ENCODE measurements around the gene RTN4R.

RTN4R gene

GRCh38 chr22:20226760-20227350 lies 41.3 kb downstream of the RTN4R start:
- DNase-seq, result no peak

DNA sequence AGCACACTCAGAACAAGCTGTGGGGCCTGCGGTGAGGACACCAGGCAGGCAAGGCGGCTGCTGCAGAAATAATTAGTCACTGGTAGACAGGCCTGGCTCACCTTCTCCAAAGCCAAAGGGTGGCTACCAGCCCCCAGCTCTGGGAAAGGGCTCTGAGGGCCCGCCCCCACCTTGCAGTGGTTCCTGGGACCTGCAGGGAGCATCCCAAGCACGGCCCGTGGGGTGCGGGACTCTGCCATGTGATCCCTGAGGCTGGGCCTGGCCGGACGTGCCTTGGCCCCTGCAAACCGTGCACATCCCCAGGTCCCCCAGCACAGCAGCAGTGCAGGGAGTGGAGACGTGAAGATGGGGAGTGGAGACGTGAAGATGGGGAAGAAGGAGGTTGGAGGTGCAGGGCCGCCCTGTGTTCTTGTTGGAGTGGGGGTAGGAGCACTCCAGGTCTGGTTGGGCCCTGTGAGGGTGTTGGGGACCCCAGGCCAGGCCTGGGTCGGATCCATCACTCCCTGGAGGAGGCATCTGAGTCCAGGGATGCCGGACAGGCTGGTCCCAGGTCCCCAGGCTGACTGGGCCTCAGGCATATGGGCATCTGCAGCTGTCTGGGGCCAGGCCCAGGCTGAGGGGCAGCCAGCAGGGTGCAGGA lies 41.9 kb downstream of the RTN4R start:
- no peak for DNase-seq

GRCh38 chr22:20225693-20225966 lies 42.5 kb downstream of the RTN4R start:
- DNase-seq, result no peak

DNA sequence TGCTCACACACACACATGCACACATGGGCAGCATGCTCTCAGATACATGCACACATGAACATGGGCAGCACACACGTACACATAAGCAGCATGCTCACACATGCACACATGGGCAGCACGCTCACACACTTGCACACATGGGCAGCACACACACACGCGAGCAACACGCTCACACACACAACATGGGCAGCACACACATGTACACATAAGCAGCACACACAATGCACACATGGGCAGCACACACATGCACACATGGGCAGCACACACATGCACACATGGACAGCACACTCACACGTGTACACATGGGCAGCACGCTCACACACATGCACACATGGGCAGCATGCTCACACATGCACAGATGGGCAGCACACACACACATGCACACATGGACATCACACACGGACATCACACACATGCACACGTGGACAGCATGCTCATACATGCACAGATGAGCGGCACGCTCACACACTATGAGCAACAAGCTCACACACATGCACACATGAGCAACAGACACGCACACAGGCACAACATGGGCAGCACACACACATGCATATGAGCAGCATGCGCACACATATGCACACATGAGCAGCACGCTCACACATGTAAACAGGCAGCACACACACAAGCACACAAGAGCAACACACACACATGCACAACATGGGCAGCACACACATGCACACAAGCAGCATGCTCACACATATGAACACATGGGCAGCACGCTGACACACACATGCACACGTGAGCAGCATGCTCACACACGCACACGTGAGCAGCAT lies 43.0 kb downstream of the RTN4R start:
- no peak for DNase-seq

GRCh38 chr22:20224256-20224626 lies 43.9 kb downstream of the RTN4R start:
- DNase-seq, result no peak

GRCh38 chr22:20223421-20224255 lies 44.5 kb downstream of the RTN4R start:
- DNase-seq, result no peak

GRCh38 chr22:20222764-20223420 lies 45.2 kb downstream of the RTN4R start:
- DNase-seq, result no peak

- DNase-seq, result no peak
Observed at GRCh38 chr22:20221421-20222340, 46.4 kb downstream of the RTN4R start.

DNA sequence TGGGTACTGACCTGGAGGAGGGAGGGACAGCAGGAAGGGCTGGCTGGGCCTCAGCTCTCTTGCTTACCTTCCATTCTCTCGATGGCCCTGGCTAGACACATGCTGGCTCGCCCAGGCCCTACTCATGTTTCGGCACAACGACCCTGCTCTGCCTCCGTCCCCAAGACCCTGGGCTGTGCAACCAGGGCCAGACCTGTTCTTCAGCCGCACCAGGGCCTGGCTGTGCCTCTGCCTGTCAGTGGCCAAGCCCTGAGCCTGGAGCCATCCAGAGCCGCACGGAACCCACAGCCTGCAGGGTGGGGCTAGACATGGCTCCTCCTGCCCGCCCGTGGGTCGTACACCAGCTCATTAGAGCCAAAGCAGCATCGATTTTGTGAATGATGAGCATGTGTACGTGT lies 47.5 kb downstream of the RTN4R start:
- DNase-seq, result no peak

DNA sequence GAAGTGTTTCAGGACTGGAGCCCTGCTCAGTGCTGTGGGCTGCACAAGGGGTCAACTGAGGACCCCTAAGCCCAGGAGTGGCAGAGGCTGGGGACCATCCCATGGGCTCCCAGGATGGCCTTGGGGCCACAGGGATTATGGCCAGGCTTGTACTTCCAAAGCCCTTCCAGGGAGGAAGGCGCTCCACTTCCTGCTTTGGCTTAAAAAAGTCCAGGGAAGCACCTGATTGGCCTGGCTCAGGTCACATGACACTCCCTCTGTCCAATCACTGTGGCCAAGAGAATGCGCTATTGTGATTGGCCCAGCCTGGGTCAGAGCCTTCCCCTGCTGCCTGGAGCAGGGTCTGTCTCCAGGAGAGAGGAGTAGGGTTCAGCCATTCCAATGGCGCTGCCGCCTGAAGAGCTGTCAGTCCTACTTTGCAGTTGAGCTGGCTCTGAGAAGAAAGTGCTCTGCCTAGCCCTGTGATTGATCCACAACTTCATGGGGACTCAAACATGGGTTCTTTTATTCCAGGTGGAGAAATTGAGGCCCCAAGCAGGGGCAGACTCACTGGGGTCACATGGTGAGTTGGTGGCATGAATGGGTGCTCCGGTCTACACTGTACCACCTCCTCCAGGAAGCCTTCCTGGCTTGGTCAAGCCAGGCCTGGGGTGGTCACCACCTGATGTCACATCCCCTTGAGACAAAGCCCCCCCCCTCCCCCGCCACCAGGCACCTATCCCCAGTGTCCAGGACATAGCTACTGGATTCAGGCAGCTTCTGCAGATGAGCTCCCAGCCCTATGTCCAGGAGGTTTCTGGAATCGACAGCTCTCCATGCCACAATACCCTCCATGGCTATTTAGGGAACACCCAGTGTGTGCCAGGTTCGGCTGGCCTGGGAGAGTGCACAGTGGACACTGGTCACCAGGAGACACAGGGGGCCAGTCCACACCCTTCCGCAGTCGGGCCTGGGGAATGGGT lies 48.2 kb downstream of the RTN4R start:
- DNase-seq, result no peak

GRCh38 chr22:20218987-20219386 lies 49.1 kb downstream of the RTN4R start:
- no peak for DNase-seq

DNA sequence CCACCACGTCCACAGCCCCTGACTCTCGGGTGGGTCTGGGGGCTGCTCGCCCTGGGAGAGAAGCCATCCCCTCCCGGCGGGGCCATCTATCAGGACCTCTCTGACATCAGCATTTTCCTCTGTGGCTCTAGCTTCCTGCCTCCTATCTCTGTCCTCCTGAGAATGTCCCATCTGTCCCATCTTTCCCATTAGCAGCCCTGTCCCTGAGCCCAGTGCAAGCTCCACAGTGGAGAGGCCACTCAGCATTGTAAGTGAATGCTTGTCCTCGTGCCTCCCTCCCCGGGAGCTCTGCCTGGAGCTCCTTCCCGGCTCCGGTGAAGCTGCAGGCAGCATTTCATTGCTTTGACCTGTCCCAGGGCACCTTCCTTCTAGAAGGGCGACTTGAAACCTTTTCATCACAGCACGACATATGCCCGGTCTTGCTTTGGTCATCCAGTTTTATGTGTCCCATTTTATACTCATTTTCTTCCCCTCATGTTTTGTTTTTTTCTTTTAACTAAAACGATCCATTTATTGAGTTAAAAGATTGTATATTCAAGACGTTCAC lies 49.7 kb downstream of the RTN4R start:
- no peak for DNase-seq

DNA sequence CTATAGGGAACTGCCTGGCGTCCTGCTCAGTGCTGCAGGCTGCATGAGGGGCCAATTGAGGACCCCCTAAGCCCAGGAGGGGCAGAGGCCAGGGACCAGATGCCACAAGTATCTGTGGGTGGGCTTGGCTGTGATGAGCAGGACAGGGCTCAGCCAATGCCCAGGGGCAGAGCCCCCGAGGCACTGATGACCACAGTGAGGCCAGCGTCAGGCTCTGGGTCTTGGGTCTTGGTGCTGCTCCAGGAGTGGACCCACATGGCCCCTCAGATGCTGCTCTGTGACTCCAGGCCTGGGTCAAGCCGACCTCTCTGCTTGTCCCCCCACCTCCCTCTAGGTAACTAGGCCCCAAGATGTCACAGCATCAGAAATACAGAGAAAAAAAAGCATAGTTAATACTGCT lies 50.6 kb downstream of the RTN4R start:
- no peak for DNase-seq

GRCh38 chr22:20216863-20217499 lies 51.1 kb downstream of the RTN4R start:
- DNase-seq, result no peak

DNA sequence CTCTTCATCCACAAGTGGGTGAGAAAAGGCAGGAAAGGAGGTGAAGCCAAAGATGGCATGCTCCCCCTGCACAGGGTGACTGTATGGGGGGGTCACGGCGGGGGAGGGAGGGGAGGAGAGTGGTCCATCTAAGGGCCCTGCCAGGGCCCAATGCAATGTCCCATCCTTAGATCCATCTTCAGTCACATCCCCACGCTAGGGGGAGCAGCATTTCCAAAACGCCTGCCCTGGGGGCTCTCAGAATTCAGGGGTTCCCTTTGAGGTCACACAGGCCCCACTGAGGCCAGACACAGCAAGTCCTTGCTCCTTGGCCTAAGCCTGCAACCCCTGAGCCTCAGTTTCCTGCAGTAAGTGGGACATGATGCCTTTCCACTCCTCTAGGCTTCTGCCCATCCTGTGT lies 52.4 kb downstream of the RTN4R start:
- DNase-seq, result no peak

- DNase-seq, result no peak
Observed at GRCh38 chr22:20214853-20215252, 53.3 kb downstream of the RTN4R start.

DNA sequence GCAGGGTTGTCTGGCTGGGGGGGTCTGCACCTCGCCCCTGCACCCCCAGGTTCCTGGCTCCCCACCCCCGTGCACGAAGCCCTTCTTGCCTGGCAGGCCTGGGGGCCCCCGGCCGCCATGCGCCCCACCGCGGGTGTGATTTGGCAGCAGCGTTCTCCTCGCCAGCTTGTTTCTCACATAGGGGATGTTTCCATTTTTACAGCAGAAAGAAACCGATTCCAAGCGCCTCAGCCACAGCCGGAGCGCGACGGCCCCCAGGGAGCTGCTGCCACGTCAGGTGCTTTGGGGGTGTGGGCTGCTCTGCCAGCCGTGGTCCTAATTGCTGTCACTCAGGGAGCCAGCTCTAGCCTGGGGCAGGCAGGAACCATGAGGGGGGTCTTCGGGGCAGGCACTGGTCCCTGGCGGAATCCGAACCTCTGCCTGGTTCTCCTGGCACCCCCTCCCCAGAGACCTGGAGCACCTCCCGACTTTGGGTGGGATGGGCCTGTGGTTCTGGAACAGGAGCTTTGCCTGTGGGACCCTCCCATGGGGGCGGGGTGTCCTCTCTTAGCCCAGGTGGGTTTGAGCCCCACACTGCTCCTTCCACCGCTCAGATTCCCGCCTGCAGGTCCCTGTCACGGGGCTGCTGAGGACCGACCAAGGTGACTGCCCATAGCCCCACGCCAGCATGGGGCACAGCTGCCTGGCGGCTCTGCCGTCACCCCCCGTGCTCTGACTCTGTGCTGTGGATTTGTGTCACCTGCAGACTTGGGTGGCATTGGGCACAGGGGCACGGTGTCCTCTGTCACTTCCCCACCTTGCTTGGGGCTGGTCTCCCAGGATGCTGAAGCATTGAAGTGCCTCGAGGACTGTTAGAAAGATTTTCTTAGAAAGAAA lies 54.0 kb downstream of the RTN4R start:
- DNase-seq, result no peak

DNA sequence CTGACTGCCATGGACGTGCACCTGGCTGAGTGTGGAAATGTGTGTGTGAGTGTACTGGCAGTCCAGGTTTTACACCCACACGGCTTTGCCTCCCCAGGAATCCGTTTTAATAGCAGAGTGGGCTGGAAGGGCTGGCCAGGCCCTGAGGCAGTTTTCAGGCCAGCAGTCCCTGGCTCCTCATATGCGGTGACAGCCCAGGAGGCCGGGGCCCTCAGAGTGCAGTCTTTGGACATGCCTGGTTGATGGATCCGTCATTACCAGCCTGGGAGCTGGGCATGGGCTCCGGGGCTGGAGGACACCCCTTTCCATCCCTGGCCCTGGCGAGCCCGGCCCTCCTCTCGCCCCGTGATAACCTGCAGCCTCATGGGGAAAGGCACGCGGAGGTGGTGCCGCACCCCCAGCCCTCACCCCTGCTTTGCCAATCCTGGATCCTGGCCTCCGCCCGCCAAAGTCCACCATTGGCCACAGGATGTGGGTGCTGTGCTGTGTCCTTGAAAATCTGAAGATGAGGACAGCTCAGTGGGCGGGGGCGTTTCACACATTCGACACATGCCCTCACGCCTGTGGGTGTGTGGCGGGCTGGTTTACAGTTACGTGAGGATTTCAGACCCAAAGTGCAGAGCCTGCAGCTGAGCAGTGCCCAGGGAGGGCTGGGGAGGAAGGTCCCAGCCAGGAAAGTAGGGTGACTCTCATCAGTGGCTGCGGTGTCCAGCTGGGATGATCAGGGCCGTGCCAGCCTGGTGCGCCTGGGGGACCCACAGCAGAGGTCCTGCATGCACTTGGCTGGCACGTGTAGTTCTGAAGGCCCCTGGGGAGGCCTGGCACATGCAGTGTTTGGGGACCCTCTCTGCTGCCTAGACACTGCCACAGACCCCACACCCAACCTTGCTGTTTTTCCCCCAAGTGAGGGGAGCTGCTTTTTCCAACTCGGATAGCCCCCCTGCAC lies 55.1 kb downstream of the RTN4R start:
- DNase-seq, result no peak
